ENCODE data around the gene EI24.

GRCh38 chr11:125618383-125618782 is 49.1 kb downstream of the EI24 start:
- TF ChIP-seq CTCF (IDR thresholded peaks at IDR 0.05) (no peak), ZFX (IDR thresholded peaks at IDR 0.05; ENCODE audit: borderline replicate concordance) (no peak)

All from 22Rv1 (cell line).